ENCODE results near the gene PI4KA.

- TF ChIP-seq CTCF (IDR thresholded peaks at IDR 0.05): no peak
- no peak for TF ChIP-seq POLR2A (IDR thresholded peaks at IDR 0.05)
These were observed 16.7 kb upstream of the PI4KA start for GRCh38 chr22:20875296-20875695.

Data from body of pancreas (tissue), 4 donors.